A549 (cell line): ENCODE measurements around the gene RAB12.

Experiments
- GATA3 ChIP-seq: IDR thresholded peaks from 2 replicates; pipeline ENCODE4 v1.6.1; 2012; ENCODE audit warnings: borderline replicate concordance
- POLR2AphosphoS2 ChIP-seq: conservative IDR thresholded peaks from 2 replicates; pipeline ENCODE4 v1.6.1; 2012; ENCODE audit warnings: low read length, improper control_type of control experiment, inconsistent platforms
- RAD21 ChIP-seq, 2 experiments: fragments of >200 bp in 1 of 2; sonication (Bioruptor Twin) in 1 of 2; formaldehyde crosslinking in 1 of 2; IDR thresholded peaks in 1 of 2; conservative IDR thresholded peaks in 1 of 2; 2 replicates in 1 of 2; 3 replicates in 1 of 2; pipeline ENCODE4 v1.6.1; 2012 to 2018; ENCODE audit warnings: inconsistent platforms in 1 of 2
- TF ChIP-seq, protein P1 (sequence below): fragments of >200 bp; sonication (Bioruptor Twin); formaldehyde crosslinking; IDR thresholded peaks from 3 replicates; pipeline ENCODE4 v1.5.1; 2016
- TF ChIP-seq, protein P2 (sequence below): IDR thresholded peaks from 2 replicates; pipeline ENCODE4 v1.6.1; 2012
- TF ChIP-seq, protein P3 (sequence below): fragments of >200 bp; sonication (Bioruptor Twin); formaldehyde crosslinking; IDR thresholded peaks from 3 replicates; pipeline ENCODE4 v1.6.1; 2016

DNA sequence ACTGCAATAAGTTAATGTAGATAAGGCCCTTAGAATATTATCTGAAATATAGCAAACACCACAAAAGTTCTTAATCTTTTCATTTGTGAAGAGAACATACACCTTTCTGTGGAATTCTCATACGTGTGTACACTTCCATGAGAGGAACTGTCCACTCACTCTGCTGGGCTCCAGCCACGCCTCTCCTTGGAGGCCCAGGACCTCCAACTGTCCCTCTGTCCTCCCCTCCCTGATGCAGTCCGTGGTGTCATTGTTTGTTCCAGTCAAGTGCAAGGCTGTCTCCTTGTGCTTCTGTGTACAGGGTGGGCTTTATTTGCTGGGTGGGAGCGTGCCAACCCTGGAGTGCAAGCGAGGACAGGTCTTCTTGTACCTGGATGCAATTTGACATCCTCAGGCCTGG lies 8.7 kb downstream of the RAB12 start:
- TF ChIP-seq, protein P1, sequence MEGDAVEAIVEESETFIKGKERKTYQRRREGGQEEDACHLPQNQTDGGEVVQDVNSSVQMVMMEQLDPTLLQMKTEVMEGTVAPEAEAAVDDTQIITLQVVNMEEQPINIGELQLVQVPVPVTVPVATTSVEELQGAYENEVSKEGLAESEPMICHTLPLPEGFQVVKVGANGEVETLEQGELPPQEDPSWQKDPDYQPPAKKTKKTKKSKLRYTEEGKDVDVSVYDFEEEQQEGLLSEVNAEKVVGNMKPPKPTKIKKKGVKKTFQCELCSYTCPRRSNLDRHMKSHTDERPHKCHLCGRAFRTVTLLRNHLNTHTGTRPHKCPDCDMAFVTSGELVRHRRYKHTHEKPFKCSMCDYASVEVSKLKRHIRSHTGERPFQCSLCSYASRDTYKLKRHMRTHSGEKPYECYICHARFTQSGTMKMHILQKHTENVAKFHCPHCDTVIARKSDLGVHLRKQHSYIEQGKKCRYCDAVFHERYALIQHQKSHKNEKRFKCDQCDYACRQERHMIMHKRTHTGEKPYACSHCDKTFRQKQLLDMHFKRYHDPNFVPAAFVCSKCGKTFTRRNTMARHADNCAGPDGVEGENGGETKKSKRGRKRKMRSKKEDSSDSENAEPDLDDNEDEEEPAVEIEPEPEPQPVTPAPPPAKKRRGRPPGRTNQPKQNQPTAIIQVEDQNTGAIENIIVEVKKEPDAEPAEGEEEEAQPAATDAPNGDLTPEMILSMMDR: no peak
- TF ChIP-seq RAD21 (conservative IDR thresholded peaks at IDR 0.05 in 1 of 2, IDR thresholded peaks at IDR 0.05 in 1 of 2) (no peak), POLR2AphosphoS2 (no peak), GATA3 (no peak)
- TF ChIP-seq, protein P2, sequence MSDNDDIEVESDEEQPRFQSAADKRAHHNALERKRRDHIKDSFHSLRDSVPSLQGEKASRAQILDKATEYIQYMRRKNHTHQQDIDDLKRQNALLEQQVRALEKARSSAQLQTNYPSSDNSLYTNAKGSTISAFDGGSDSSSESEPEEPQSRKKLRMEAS: no peak
- TF ChIP-seq, protein P3, sequence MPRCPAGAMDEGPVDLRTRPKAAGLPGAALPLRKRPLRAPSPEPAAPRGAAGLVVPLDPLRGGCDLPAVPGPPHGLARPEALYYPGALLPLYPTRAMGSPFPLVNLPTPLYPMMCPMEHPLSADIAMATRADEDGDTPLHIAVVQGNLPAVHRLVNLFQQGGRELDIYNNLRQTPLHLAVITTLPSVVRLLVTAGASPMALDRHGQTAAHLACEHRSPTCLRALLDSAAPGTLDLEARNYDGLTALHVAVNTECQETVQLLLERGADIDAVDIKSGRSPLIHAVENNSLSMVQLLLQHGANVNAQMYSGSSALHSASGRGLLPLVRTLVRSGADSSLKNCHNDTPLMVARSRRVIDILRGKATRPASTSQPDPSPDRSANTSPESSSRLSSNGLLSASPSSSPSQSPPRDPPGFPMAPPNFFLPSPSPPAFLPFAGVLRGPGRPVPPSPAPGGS: no peak
